NCI-H187 treated with DMSO at 0.1 percent for 48 hours (cell line): ENCODE measurements around the gene DPM2.

ENCODE experiments used
- DNase-seq: peaks from one replicate; lab custom pipeline; 2025; lab: John Stamatoyannopoulos, UW

Gene DPM2

GRCh38 chr9:127936347-127936852, 1.3 kb downstream of the DPM2 start:
- DNase-seq: no peak

- no peak for DNase-seq
Observed at GRCh38 chr9:127935765-127936221, 1.9 kb downstream of the DPM2 start.

- DNase-seq: no peak
Observed at GRCh38 chr9:127934986-127935385, 2.7 kb downstream of the DPM2 start.

GRCh38 chr9:127934248-127934647, 3.4 kb downstream of the DPM2 start:
- no peak for DNase-seq

- no peak for DNase-seq
Observed at GRCh38 chr9:127931092-127931881, 6.4 kb downstream of the DPM2 start.

- DNase-seq: no peak
Observed at GRCh38 chr9:127930231-127931091, 7.2 kb downstream of the DPM2 start, which contains the start of gene PIP5KL1. TSS of gene PIP5KL1 (minus strand) at chr9:127930777. CDS start at chr9:127930752, 25 bp downstream.

- no peak for DNase-seq
Observed at GRCh38 chr9:127929625-127929979, 8.1 kb downstream of the DPM2 start.

- no peak for DNase-seq
Observed at GRCh38 chr9:127928676-127929624, 8.7 kb downstream of the DPM2 start.

- DNase-seq: no peak
Observed at GRCh38 chr9:127927988-127928675, 9.5 kb downstream of the DPM2 start.

- no peak for DNase-seq
Observed at GRCh38 chr9:127927201-127927987, 10.3 kb downstream of the DPM2 start.

GRCh38 chr9:127926906-127927200, 10.8 kb downstream of the DPM2 start:
- no peak for DNase-seq

- no peak for DNase-seq
Observed at GRCh38 chr9:127925959-127926905, 11.4 kb downstream of the DPM2 start.

- DNase-seq: no peak
Observed at GRCh38 chr9:127924736-127925444, 12.8 kb downstream of the DPM2 start.

GRCh38 chr9:127923771-127924170, 13.9 kb downstream of the DPM2 start:
- DNase-seq: no peak

GRCh38 chr9:127923046-127923445, 14.6 kb downstream of the DPM2 start:
- no peak for DNase-seq

- no peak for DNase-seq
Observed at GRCh38 chr9:127921557-127922120, 16.0 kb downstream of the DPM2 start.

- DNase-seq: no peak
Observed at GRCh38 chr9:127920794-127921193, 16.9 kb downstream of the DPM2 start.

- DNase-seq: no peak
Observed at GRCh38 chr9:127919253-127919815, 18.3 kb downstream of the DPM2 start.
